ENCODE results near the gene VSX2. TPM values are rescaled to one million over a fixed set of nuclear protein-coding genes. Genes with fewer than 3 reads are reported as not detected.

VSX2 gene
- total RNA-seq, 2 experiments from 2014 or later = not detected

Other genes starting within 250 kb of the VSX2 start
- 10 to 100 TPM; 13.0 to 13.8 TPM for gene ENTPD5, start 220.2 kb upstream of the VSX2 start, total RNA-seq
- gene BBOF1, start 220.1 kb upstream of the VSX2 start, total RNA-seq = 1 to 10 TPM; 1.2 to 1.3 TPM
- 10 to 100 TPM; 13.0 to 14.2 TPM for gene ALDH6A1, start 155.0 kb upstream of the VSX2 start, total RNA-seq
- gene LIN52, start 154.5 kb upstream of the VSX2 start, total RNA-seq = 10 to 100 TPM; 14.9 to 15.2 TPM
- 10 to 100 TPM; 41.9 to 43.2 TPM for gene ABCD4, start 63.5 kb downstream of the VSX2 start, total RNA-seq
- gene VRTN, start 109.0 kb downstream of the VSX2 start, total RNA-seq = not detected
- gene SYNDIG1L, start 186.8 kb downstream of the VSX2 start, total RNA-seq = not detected